ENCODE results near the gene L2HGDH. TPM values are rescaled to one million over a fixed set of nuclear protein-coding genes. Genes with fewer than 3 reads are reported as not detected.

Gene L2HGDH
- total and polyA plus RNA-seq, 9 of the 15 experiments (the other 6 are each of a cell fraction or from before 2014, with no cell fraction given) = 1.7 to 16.1 (median 10.5) TPM

GRCh38 chr14:50338587-50338986 is 26.6 kb upstream of the L2HGDH start (continued):
- no peak for TF ChIP-seq SETDB1 (IDR thresholded peaks at IDR 0.05; ENCODE audit: low read length)
- TF ChIP-seq SMARCA5 (IDR thresholded peaks at IDR 0.05) = no peak
- TF ChIP-seq ZNF431 (CRISPR knock-in tag; IDR thresholded peaks at IDR 0.05) = no peak
- no peak for TF ChIP-seq GABPA (tag; conservative IDR thresholded peaks at IDR 0.05; ENCODE audit: low read depth)
- TF ChIP-seq E2F1 (CRISPR knock-in tag; IDR thresholded peaks at IDR 0.05) = no peak
- no peak for TF ChIP-seq SFPQ (IDR thresholded peaks at IDR 0.05; ENCODE audit: low read depth, low read length)
- TF ChIP-seq CHCHD3 (CRISPR knock-in tag; IDR thresholded peaks at IDR 0.05) = no peak
- TF ChIP-seq YBX1 (IDR thresholded peaks at IDR 0.05) = no peak
